Limb (tissue), 2 donors: Measurements from ENCODE around the gene SPDEF.

Experiments used
- DNase-seq, 2 donors: peaks; one replicate each; pipeline ENCODE4 v3.0.0-alpha.2; 2016; ENCODE audit errors: extremely low spot score in 2 of 2

SPDEF gene

DNA sequence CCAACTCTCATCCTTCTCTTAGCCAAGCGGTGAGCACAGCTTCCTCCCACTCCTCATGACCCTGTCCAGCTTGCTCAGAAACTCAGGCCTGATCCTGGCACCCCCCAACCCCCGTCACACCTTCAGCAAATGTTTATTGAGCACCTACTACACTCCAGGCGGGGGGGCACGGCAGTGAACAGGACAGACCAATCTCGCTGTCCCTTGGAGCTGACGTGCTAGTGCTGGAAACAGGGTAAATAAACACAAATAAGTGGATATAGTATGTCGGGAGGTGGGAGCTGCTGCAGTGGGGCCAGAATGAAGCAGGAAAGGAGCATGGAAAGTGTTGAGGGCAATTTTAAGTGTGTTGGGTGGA, 7.4 kb upstream of the SPDEF start:
- DNase-seq = no peak

DNA sequence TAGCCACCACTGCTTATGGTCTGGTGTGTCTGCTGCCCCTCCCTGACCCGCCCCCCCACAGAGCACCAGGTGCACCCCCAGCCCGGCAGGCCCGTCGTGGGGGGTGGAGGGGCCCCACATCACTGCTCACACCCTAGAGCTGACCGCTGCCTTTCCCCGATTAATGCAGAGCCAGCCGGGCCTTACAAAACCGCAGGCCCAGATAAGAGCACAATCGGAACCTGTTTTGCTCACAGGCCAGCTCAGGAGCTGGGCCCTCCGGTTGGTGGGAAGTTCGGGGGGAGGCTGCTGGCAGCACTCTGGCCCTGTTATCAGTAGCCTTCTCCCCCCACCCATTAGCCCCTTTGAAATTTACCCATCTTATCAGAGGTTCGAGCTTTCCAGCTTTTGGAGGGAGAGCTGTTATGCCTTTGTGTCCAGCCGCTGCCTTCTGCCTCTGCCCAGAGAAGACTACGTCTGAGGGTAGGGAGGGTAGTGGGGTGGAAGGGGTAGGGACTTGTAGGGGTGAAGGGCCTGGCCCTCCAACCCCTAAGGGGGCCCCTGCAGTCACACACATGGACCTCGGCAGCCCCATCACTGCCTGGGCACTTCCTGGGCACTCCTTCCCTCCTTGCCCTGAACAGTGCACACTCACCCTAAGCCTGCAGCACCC, 6.9 kb upstream of the SPDEF start:
- no peak for DNase-seq

DNA sequence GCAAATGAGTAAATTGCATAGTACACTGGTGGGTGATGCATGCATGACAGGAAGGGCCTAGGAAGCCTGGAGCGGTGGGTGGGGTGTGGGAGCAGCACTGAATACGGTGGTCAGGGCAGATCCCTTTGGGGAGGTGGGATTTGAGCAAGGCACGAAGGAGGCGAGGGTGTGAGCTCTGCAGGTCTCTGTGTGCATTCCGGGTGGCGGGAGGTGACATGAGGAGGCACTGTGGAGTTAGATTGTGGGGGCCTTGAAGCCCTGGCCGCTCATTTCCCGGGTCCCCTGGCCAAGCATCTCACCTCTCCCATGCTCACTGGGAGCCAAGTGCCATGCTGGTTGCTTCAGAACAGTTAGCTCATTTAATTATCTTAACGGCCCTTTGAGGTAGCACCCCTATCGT, 6.2 kb upstream of the SPDEF start:
- no peak for DNase-seq

DNA sequence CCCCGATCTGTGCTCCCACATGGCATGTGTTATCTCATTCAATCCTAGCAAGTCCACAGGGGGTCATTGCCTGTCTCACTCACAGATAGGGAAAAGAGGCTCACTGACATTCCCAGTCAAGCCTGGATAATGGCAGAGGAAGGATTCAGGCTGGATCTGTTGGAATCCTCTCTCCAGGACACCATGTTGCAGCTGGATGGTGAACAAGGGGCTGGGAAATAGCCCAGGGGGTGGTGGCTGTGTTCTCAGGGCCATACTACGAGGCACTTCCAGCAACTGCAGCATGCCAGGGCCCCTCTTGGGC, 5.0 kb upstream of the SPDEF start:
- DNase-seq = no peak

DNA sequence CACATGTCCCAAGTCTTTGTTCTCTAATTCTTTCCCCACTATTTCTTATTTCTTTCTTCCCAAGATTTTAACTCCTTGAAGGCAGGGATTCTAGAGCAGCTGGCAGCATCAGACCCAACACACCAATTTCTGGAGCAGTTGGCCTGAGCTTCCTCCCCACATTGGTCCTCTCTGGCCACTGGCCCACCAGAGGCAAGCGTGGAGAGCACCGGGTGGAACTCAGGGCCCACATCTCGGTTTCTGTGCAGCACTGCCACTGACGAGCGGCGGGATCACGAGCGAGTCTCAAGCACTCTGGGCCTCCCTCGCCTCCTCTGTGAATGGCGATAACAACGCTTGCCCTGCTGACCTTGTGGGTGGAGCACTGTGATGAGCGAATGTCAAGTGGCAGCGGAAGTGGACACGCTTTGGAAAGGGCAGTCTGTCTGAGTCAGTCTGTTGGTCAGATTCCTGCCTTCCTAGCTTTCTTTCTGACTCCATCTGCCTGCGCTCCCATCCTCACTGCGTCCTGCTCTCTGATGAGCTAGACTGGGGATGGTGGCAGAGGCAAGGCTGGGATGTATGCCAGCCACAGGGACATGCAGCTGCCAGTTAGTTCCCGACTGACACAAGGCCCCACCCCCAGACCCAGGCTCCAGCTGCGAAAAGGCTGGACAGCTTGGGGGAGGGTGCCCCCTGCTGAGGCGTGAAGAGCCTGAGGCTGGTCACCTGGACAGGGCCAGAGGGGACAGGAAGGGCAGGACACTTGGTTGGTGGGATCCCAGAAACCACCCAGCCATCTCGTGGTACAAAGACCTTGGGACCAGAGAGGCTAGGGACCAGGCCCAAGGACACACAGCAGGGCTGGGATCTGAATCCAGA, 4.5 kb upstream of the SPDEF start:
- no peak for DNase-seq

- no peak for DNase-seq
Observed at GRCh38 chr6:34559651-34560365, 3.7 kb upstream of the SPDEF start.

DNA sequence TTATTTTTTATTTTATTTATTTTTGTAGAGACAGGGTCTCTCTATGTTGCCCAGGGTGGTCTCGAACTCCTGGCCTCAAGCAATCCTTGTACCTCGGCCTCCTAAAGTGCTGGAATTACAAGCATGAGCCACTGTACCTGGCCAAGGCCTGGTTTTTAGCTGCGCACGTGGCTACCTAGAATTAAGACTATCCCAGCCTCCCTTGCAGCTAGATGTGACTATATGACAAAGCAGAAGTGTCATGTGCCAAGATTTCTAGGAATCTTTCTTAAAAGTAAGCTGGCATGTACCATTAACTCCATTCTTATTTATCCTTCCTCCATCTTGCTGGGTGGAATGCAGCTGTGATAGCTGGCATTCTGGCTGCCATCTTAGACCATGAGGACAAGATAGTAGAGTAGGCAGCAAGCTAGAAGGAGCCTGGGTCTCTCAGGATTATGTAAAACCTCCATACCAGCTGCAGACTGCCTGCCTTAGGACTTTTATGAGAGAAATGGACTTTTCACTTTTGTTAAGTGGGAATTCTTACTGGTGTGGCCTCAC, 2.1 kb upstream of the SPDEF start:
- DNase-seq = no peak

DNA sequence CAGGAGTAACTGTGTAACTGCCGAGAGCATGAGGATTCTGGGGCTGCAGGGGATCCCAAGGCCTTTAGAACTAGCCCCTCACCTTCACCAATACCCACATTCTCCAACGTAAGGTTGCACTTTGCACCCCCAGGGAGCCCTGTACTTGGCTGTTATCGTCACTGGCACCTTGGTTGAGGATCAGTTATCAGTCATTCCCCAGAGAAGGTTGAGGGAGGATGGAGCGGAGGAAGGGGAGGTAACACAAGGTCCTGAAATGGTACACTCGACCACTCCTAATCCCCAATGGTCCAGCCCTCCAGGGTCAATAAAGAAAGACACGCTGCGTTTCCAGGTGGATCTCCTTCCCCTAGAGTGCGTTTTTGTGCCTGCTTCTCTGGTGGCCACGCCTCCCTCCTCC, 1.1 kb upstream of the SPDEF start:
- DNase-seq = no peak

GRCh38 chr6:34556493-34556892, 364 bp upstream of the SPDEF start:
- no peak for DNase-seq

- DNase-seq = no peak
Observed at GRCh38 chr6:34555328-34555727, 801 bp downstream of the SPDEF start.

DNA sequence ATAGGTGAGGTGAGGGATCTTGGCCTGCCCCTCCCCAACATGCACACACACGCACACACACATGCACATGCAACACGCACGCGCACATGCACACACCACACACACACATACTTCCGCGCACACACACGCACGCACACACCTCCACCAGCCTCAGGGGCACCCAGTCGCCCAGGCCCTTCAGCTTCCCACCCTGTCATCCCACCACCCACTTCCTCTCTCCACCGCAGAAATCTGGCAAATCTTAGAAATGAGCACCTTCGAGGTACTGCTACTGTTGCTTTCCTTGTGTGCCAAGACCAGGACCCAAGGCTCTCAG, 1.2 kb downstream of the SPDEF start:
- no peak for DNase-seq

DNA sequence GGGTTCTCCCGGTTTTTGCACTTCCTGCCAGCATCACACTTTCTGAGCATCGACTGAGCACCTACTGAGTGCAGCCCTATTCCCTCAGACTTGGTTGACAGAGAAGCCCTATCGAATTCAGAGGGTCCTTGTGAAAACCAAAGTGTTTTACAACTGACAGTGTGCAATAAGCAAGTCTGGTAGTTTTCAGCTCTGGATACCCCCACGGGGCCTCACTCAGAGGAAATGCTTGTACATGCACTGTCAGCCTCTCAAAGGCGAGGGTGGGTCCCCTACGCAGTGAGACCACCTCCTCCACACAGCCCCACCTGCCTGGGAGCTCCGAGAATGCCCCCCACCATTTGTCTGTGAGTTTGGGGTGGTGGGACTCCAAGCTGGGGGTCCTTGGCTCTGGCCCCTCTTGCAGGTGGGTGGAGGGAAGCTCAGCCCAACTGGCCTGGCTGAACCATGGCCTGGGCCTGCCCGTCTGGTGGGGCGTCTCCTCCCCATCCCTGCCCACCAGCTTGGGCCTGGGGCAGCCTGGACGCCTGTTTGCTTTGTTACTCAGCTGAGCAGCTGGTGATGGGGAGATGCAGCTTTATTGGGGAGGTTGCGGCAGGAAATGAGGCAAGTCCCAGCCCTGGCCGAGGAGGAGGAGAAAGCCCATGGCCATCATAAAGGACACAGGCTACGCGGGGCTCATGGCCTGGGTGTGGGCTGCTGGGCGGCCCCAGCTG, 1.7 kb downstream of the SPDEF start:
- no peak for DNase-seq

DNA sequence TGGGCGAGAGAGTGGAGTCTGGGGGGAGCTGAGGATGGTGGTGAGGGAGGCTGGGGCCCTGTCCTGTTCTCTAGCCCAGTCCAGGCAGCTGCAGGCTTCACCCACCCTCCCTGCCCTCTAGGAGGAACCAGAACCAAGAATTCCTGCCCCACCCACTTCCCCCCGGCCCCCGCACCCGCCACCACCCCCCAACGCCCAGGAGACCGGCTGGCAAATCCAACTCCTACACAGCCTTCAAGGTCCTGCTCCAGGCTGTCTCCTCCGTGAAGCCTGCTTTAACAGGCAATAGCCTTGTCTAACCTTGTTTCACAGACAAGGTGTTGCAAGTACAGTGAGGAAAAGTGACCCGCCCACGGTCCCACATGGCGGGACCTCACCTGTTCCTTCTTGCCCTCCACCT, 2.4 kb downstream of the SPDEF start:
- no peak for DNase-seq

- no peak for DNase-seq
Observed at GRCh38 chr6:34553146-34553545, 3.0 kb downstream of the SPDEF start.

DNA sequence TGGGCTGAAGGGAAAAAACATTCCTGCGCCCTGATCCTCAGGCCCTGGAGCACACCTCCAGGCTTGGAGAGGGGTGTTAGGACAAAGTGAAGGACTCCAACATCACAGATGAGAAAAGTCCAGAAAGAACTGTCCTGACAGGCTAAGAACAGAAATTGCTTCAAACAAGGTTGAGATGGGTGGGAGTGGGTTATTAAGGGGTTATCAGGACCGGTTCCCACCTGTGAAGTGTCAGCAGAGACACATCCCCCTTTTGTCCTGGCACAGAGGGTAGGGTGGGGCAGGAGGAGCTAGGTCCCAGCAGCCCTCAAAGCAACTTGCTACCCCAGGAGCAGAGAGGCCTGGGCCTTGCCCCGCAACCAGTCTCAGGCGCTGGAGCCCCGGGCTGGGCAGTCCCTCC, 3.5 kb downstream of the SPDEF start:
- no peak for DNase-seq

- DNase-seq = no peak
Observed at GRCh38 chr6:34551720-34552119, 4.4 kb downstream of the SPDEF start.

GRCh38 chr6:34549804-34550202, 6.3 kb downstream of the SPDEF start:
- no peak for DNase-seq

DNA sequence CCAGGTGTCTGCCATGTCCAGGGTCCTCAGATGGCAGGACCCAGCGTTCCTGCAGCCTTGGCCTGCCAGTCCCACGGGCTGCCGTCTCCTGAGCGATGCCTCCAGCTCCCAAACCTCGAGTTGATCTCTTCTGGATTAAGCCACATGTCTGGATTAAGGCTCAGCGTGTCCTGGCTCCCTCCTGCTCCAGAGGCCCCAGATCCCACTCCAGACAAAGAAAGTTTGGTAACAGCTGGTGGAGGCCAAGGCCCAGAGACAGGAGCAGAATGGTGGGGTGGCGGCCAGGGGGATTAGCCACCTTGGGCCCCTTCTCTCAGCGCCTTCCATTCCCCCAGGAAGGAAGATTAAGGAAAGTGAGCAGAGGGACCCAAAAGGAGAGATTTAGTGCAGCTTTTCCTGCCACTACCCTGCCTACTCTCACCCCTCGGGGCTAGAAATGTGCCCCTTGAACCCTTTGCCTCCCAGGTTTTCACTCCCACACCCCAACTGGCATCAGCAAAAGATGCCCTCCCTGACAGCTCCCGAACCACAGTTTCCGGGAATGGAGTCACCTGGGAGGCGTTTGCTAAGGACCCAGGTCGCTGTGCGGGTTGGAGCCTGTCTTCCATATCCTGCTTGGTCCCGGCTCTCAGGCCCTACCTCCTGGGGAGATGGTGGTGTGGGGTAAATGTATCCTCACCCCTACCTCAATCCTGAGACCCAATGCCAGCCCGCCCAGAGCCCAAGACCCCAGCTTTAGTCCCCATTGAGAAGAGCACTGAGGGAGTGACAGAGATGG, 6.9 kb downstream of the SPDEF start:
- no peak for DNase-seq

DNA sequence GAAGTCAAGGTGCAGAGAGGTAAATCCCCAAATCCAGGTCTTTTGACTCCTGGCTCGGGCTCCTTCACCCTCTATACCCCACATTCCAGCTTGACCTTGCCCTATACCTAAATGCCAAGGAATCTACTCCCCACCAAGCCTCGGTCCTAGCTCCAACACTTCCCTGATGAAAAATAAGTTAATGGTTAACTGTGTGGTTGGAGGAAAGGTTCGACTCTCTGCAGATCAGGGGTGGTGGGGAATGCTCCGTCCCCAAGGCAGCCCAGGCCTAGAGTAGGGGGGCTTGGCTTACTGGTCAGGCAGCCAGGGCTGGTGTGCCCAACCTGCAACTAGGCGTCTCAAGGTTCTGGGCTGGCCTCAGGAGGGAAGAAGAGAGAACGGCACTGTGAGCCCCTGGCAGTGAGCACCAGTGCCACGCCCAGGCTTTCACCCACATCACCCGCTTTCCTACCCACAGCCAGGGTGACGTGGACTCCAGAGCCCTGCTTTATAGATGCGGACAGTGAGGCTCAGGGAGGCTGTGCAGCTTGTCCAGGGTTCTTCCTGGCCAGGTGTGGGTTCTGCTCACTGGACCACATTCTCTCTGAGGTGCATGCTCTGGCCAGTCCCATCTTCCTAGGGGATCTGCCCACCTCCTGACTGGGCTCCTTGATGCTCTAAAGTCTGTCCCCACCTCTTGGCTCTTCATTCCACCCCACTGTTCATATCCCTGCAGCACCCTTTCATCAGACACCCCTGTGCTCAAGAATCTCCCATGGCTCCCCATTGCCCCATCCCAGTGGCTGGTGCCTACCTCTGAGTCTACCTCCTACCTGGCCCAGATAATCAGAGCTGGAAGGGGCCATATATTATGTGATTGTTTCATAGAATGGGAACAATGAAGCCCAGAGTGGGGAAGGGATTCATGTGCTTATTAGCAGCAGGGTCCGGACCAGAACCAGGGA, 8.2 kb downstream of the SPDEF start:
- no peak for DNase-seq
